T-cell (primary cell): Measurements from ENCODE around the gene IGFBP4. TPM values are rescaled to one million over a fixed set of nuclear protein-coding genes. Genes with fewer than 3 reads are reported as not detected.

ENCODE experiments used
- ATAC-seq, 4 experiments: fragments of 200-7000 bp in 3 of 4; fragments of 150-1000 bp in 1 of 4; cut with Tn5 transposase; replicated peaks in 1 of 4; 1 replicate in 3 of 4; 2 replicates in 1 of 4; pipeline ENCODE4 v1.10.0; 2021; ENCODE audit warnings: moderate library complexity in 3 of 4, mild to moderate bottlenecking in 2 of 4, moderate number of reproducible peaks in 1 of 4
- CTCF ChIA-PET, 2 donors: fragments of 300-600 bp; sonication (Branson Sonifier 250); formaldehyde crosslinking; loops; one replicate each; lab custom pipeline; 2022; ENCODE audit warnings: antibody characterized with exemption in 2 of 2; lab: Charles Lee
- POLR2A ChIA-PET, 2 donors: fragments of 300-600 bp; sonication (Branson Sonifier 250); formaldehyde crosslinking; loops; one replicate each; lab custom pipeline; 2022; ENCODE audit warnings: antibody characterized with exemption in 2 of 2; lab: Charles Lee
- DNase-seq, 35 experiments: peaks; one replicate each; pipeline versions ENCODE4 v3.0.0 to v3.0.0-alpha.2; 2013 to 2023
- H3K27ac ChIP-seq: one replicate; pipeline ENCODE4 v1.5.1; 2013; ENCODE audit warnings: low read length
- H3K27me3 ChIP-seq, 2 experiments: replicated peaks in 1 of 2; 1 replicate in 1 of 2; 2 replicates in 1 of 2; pipeline versions ENCODE4 v1.6.1 to v1.7.0; 2013; ENCODE audit warnings: low read length in 1 of 2, mixed read lengths in 1 of 2; ENCODE audit not compliant: control insufficient read depth in 2 of 2, insufficient read depth in 2 of 2; ENCODE audit errors: extremely low read depth in 1 of 2
- H3K36me3 ChIP-seq, 2 donors: 1 replicate in 1 of 2; 2 replicates in 1 of 2; pipeline versions ENCODE4 v1.6.1 to v1.7.0; 2013; ENCODE audit warnings: low read length in 1 of 2; ENCODE audit not compliant: control insufficient read depth in 2 of 2, insufficient read depth in 1 of 2; ENCODE audit errors: extremely low read depth in 1 of 2
- H3K4me1 ChIP-seq, 2 experiments: 1 replicate in 1 of 2; 2 replicates in 1 of 2; pipeline versions ENCODE4 v1.6.1 to v1.7.0; 2013; ENCODE audit warnings: low read length in 2 of 2, mixed read lengths in 1 of 2; ENCODE audit not compliant: insufficient read depth in 2 of 2, control insufficient read depth in 1 of 2; ENCODE audit errors: extremely low read depth in 1 of 2
- H3K4me3 ChIP-seq, 2 donors: 1 replicate in 1 of 2; 2 replicates in 1 of 2; pipeline versions ENCODE4 v1.5.1 to v1.7.0; 2013; ENCODE audit warnings: mild to moderate bottlenecking in 2 of 2, low read length in 1 of 2, moderate library complexity in 1 of 2; ENCODE audit not compliant: control insufficient read depth in 1 of 2; ENCODE audit errors: extremely low read depth in 1 of 2
- H3K9me3 ChIP-seq: 2 replicates; pipeline ENCODE4 v1.7.0; 2013
- H3K27ac Mint-ChIP-seq, 2 donors: one replicate each; pipeline ENCODE4 v1.8.0; 2020 to 2021; ENCODE audit warnings: mild to moderate bottlenecking in 2 of 2, mixed read lengths in 2 of 2
- H3K27me3 Mint-ChIP-seq, 2 donors: one replicate each; pipeline ENCODE4 v1.8.0; 2021 to 2022; ENCODE audit warnings: mixed read lengths in 2 of 2
- H3K36me3 Mint-ChIP-seq: one replicate; pipeline ENCODE4 v1.8.0; 2021; ENCODE audit warnings: mixed read lengths
- H3K4me1 Mint-ChIP-seq, 3 donors: one replicate each; pipeline ENCODE4 v1.8.0; 2020 to 2022; ENCODE audit warnings: mixed read lengths in 3 of 3, mild to moderate bottlenecking in 1 of 3
- H3K4me3 Mint-ChIP-seq, 3 donors: one replicate each; pipeline ENCODE4 v1.8.0; 2020 to 2022; ENCODE audit warnings: mild to moderate bottlenecking in 3 of 3, mixed read lengths in 3 of 3, moderate library complexity in 3 of 3
- H3K9me3 Mint-ChIP-seq, 3 donors: one replicate each; pipeline ENCODE4 v1.8.0; 2020 to 2022; ENCODE audit warnings: mixed read lengths in 3 of 3
- WGBS: methylation state at CpG from one replicate; pipeline ENCODE4 v1.1.5; 2013; ENCODE audit warnings: missing lambda C conversion rate; ENCODE audit not compliant: insufficient coverage; 5-methylcytosine and 5-hydroxymethylcytosine counted together
- total RNA-seq, 35 experiments: library from RNA in 6 of 35; stranded (reverse) in 6 of 35; fragments of 120-200 nt in 1 of 35; gene quantifications; one replicate each; pipeline versions ENCODE4 v1.2.1 to v1.2.4 and lab custom pipeline; 2013 to 2026

Gene IGFBP4
- total RNA-seq, 5 donors from 2014 or later (not counting 1 experiment from before 2014, with no cell fraction given) = 4.0 to 12.3 (median 11.3) TPM

DNA sequence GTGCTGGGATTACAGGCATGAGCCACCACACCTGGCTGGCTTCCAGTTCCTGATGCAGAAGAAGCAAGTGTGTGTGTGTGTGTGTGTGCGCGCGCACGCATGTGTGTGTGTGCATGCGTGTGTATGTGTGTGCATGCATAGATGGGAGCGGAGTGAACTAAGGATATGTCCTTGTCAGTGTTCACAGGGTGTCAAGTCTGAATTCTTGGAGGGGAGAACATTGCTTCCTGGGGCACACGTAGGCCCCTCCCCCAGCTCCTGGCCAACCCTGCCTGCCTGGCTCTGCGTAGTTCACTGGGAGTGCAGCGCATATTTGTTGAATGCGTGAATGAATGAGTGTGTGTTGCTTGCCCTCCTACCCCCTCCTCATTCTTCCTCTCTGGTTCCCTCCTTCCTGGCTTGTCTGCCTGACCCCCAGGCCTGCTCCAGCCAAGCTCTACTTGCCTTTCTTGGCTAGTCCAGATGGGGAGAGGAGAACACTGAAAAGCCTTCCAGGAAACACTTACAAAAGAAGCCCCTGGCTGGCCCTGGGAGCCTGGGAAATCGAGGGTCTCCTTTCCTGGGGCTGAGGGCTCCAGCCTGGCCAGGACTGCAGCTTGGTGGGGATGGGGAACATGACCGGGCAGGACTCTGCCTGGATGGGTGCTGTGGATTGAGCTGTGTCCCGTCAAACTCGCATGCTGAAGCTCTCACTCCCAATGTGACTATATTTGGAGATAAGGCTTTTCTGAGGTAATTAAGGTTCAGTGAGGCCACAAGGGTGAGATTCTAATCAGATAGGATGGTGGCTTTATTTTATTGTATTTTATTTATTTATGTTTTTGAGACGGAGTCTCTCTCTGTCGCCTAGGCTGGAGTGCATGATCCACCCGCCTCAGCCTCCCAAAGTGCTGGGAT, 27.9 kb downstream of the IGFBP4 start:
- no peak overlapping the region for H3K27ac Mint-ChIP-seq
- no peak overlapping the region for H3K27ac ChIP-seq
- H3K4me1 Mint-ChIP-seq = peaks cover 0 to 1% (median 0%) of the 10 kb centered on the region in 3 donors
- no peaks in the 10 kb centered on the region for H3K9me3 ChIP-seq
- no peaks in the 10 kb centered on the region for H3K36me3 ChIP-seq
- ChIA-PET CTCF (interaction anchor here in 1 of 2 donors (0.6 to 2.0 kb wide), 3 partner anchors 19 to 75 kb away, joined by 3 to 6 read pairs (median 4); no protein-coding TSS in a partner anchor), POLR2A (interaction anchor here in 1 of 2 donors (0.6 kb wide), 2 partner anchors 438 to 545 kb away, joined by 3 to 4 read pairs; no protein-coding TSS in a partner anchor)
- no peak for ATAC-seq
- no peaks in the 10 kb centered on the region for H3K27me3 Mint-ChIP-seq
- no peaks in the 10 kb centered on the region for H3K9me3 Mint-ChIP-seq
- DNase-seq = no peak
- no peaks in the 10 kb centered on the region for H3K36me3 Mint-ChIP-seq
- H3K4me3 ChIP-seq = no peak overlapping the region
- WGBS = 85% methylated on average over 8 of the region's 17 CpGs
- H3K27me3 ChIP-seq = peaks cover 0 to 8% of the 10 kb centered on the region in 2 experiments
- peaks cover 0 to 7% of the 10 kb centered on the region in 2 experiments for H3K4me1 ChIP-seq
- H3K4me3 Mint-ChIP-seq = no peak overlapping the region

DNA sequence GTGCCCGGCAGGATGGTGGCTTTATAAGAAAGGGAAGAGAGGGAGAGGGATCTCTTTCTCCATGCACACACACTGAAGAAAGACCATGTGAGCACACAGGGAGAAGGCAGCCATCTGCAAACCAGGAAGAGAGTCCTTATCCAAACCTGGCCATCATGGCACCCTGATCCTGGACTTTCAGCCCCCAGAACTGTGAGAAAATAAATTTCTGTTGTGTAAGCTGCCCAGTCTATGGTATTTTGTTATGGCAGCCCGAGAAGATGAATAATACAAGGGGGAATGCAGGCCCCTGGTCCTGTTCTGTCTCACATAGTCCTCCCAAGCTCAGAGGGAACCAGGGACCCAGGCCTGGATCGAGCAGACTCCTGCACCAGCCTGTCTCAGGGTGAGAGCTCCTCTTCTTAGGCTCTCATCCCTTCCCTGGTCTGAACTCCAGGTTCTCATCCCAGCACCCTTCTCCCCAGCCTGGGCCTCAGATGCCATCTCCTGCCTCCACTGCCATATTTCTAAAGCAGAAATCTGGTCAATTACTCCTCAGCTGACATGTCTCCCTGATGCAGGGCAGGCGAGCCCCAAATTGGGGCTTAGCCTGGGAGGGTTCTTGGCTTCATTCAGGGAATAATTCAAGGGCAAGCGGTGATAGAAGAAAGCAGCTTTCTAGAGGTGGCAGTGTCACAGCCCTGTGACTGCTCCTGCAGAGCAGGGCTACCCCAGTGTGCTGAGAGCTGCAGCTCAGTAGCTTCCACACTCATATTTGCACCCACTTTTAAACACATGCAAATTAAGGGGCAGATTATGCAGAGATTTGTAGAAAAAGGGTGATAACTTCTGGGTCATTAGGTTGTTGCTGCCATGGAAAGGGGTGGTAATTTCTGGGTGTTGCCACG, 28.8 kb downstream of the IGFBP4 start:
- DNase-seq (no peak), ATAC-seq (no peak)
- Histone ChIP-seq H3K4me1 (peaks cover 0 to 16% of the 10 kb centered on the region in 2 experiments), H3K9me3 (no peaks in the 10 kb centered on the region), H3K27me3 (peaks cover 0 to 8% of the 10 kb centered on the region in 2 experiments), H3K36me3 (no peaks in the 10 kb centered on the region), H3K4me3 (no peak overlapping the region), H3K27ac (no peak overlapping the region)
- Mint-ChIP-seq H3K27me3 (no peaks in the 10 kb centered on the region), H3K9me3 (no peaks in the 10 kb centered on the region), H3K36me3 (no peaks in the 10 kb centered on the region), H3K4me1 (peaks cover 0 to 6% (median 1%) of the 10 kb centered on the region in 3 donors), H3K4me3 (no peak overlapping the region), H3K27ac (no peak overlapping the region)
- POLR2A ChIA-PET = no interaction called here
- WGBS = 100% methylated on average over 2 of the region's 6 CpGs
- CTCF ChIA-PET = interaction anchor here in 1 of 2 donors (0.6 kb wide), 1 partner anchor 76 kb away, joined by 4 read pairs; no protein-coding TSS in a partner anchor

DNA sequence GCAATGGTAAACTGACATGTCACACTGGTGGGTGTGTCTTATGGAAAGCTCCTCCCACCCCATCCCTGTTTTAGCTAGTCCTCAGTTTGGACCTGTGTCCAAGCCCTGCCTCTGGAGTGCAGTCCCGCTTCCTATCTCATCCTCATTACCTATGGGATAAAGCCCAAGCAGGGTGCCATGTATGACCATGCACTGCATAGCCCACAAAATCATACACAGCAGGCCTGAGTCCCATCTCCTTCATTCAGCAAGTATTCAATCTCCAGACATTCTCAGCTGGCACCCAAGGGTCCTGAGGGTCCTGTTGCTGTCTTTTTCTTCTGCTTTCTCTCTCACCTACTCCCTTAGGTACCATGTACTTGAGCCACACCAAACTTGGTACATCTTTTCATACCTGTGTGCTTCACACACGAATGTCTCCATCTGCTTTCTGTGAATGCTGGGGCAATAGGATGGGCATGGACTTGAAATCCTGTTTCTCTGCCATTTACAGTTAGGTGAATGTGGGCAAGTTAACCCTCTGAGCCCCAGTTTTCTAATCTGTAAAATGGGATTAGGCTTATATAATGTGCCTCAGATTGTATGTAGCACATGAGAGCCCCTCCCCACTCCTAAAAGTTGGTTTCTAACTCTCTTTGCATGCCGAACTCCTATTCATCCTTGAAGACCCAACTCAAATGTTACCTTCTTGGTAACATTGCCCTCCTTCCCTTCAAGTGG, 29.6 kb downstream of the IGFBP4 start:
- H3K27ac ChIP-seq = no peak overlapping the region
- no peak overlapping the region for H3K4me3 ChIP-seq
- Mint-ChIP-seq H3K4me1 (peaks cover 0 to 10% (median 1%) of the 10 kb centered on the region in 3 donors), H3K9me3 (no peaks in the 10 kb centered on the region), H3K27me3 (no peaks in the 10 kb centered on the region), H3K27ac (no peak overlapping the region), H3K36me3 (no peaks in the 10 kb centered on the region), H3K4me3 (no peak overlapping the region)
- peaks cover 0 to 6% of the 10 kb centered on the region in 2 experiments for H3K27me3 ChIP-seq
- CTCF ChIA-PET = no interaction called here
- no peaks in the 10 kb centered on the region for H3K36me3 ChIP-seq
- WGBS = no CpG with 5 or more reads among the region's 3 CpGs
- H3K4me1 ChIP-seq = peaks cover 0 to 24% of the 10 kb centered on the region in 2 experiments
- no peak for ATAC-seq
- no peak for DNase-seq
- POLR2A ChIA-PET = no interaction called here
- H3K9me3 ChIP-seq = no peaks in the 10 kb centered on the region

DNA sequence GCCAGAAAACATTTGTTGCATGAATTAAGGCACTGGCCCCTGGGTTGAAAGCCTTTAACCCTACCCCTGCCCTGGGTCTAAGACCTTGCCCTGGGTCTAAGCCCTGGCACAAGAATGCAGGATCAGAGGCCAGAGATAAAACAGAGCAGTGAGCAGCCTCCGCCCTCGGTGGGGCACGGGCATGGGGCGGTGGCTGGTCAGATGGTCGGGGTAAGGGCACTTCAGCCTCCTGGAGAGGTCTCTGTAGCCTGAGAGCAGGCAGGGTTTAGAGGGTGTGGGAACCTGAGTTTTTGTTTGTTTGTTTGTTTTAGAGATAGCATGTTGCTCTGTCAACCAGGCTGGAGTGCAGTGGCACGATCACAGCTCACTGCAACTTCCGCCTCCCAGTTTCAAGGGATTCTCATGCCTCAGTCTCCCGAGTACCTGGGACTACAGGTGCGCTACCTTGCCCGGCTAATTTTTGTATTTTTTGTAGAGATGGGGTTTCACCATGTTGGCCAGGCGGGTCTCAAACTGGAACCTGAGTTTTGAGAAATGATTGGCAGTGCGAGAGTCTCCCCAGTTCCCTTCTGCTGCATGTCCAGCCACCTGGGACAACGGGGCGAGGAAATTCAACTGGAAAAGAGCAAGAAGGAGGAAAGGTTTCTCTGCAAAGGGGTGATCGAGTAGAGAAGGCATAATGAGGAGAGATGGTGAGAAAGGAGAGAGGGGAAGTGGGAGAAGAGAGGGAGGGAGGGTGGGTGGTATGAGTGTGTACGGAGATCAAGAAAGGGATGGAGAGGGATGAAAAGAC, 30.5 kb downstream of the IGFBP4 start:
- POLR2A ChIA-PET = no interaction called here
- Mint-ChIP-seq H3K4me3 (no peak overlapping the region), H3K36me3 (no peaks in the 10 kb centered on the region), H3K4me1 (peaks cover 2 to 15% (median 4%) of the 10 kb centered on the region in 3 donors), H3K27me3 (no peaks in the 10 kb centered on the region), H3K9me3 (no peaks in the 10 kb centered on the region), H3K27ac (no peak overlapping the region)
- ATAC-seq (no peak), DNase-seq (no peak)
- H3K27ac ChIP-seq = no peak overlapping the region
- H3K36me3 ChIP-seq = no peaks in the 10 kb centered on the region
- H3K9me3 ChIP-seq = no peaks in the 10 kb centered on the region
- no peak overlapping the region for H3K4me3 ChIP-seq
- H3K4me1 ChIP-seq = peaks cover under 1 to 33% of the 10 kb centered on the region in 2 experiments
- CTCF ChIA-PET = no interaction called here
- H3K27me3 ChIP-seq = peaks cover 0 to 5% of the 10 kb centered on the region in 2 experiments
- WGBS = 95% methylated on average over 9 of the region's 16 CpGs

DNA sequence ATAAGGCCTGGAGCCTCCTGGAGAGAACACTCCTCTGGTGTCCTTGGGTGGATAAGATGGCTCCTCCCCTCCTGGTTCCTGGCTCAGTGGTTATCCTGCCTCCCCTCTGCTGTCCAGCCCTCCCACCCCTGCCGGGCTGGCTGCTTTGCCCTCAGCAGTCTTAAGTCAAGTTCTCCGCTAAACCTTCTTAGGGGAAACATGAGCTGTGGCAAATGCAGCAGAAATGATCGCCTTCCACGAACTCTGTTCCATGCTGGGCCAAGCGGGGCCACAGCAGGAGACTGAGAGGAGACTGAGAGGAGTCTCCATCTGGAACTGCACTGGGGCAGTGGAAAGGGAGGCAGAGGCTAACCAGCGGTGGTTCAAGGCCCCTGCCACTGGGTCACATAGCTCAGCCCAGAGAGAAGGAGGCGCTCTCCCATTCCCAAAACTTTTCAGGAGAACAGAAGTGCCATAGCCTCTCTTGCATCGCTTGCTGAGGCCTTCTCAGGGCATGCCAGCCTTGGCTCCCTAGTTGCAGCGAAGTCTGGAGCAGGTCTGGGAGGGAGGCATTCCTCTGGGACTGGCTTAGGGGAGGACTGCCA, 31.3 kb downstream of the IGFBP4 start:
- H3K36me3 ChIP-seq = no peaks in the 10 kb centered on the region
- Mint-ChIP-seq H3K9me3 (no peaks in the 10 kb centered on the region), H3K36me3 (no peaks in the 10 kb centered on the region), H3K27ac (no peak overlapping the region), H3K4me3 (no peak overlapping the region), H3K27me3 (no peaks in the 10 kb centered on the region), H3K4me1 (peaks cover 9 to 22% (median 10%) of the 10 kb centered on the region in 3 donors)
- no peak overlapping the region for H3K4me3 ChIP-seq
- H3K27me3 ChIP-seq = peaks cover 0 to 3% of the 10 kb centered on the region in 2 experiments
- ATAC-seq = no peak
- H3K4me1 ChIP-seq = peaks cover 3 to 41% of the 10 kb centered on the region in 2 experiments
- no peak overlapping the region for H3K27ac ChIP-seq
- no peak for DNase-seq
- 97% methylated on average over 4 of the region's 9 CpGs for WGBS
- ChIA-PET POLR2A (no interaction called here), CTCF (no interaction called here)
- H3K9me3 ChIP-seq = no peaks in the 10 kb centered on the region
